GM10266 (cell line): Measurements from ENCODE around the gene HDLBP.

Experiments used
- DNase-seq: peaks from one replicate; pipeline ENCODE4 v3.0.0; 2012; ENCODE audit errors: extremely low spot score
- TF ChIP-seq, protein P1 (sequence below): IDR thresholded peaks from 2 replicates; pipeline ENCODE4 v1.5.1; 2012; ENCODE audit warnings: mild to moderate bottlenecking, low read depth; ENCODE audit not compliant: control insufficient read depth, insufficient read depth; ENCODE audit errors: missing control alignments

HDLBP gene

DNA sequence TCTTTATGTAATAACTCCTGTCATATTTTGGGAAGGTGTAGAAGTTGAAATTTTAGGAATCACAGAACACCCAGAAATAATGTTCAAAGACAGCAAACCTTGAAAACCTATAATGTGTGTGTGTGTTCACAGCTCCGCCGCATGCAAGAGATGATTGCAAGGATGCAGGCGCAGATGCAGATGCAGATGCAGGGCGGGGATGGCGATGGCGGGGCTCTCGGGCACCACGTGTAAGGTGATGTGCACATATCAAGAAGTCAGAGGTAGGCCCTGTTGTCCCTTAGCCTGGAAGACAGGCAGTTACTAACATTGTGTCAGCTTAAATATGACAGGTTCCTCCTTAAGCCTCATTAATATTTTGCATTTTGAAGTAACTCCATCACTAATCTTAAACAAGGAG is 34.5 kb upstream of the HDLBP start:
- TF ChIP-seq, protein P1, sequence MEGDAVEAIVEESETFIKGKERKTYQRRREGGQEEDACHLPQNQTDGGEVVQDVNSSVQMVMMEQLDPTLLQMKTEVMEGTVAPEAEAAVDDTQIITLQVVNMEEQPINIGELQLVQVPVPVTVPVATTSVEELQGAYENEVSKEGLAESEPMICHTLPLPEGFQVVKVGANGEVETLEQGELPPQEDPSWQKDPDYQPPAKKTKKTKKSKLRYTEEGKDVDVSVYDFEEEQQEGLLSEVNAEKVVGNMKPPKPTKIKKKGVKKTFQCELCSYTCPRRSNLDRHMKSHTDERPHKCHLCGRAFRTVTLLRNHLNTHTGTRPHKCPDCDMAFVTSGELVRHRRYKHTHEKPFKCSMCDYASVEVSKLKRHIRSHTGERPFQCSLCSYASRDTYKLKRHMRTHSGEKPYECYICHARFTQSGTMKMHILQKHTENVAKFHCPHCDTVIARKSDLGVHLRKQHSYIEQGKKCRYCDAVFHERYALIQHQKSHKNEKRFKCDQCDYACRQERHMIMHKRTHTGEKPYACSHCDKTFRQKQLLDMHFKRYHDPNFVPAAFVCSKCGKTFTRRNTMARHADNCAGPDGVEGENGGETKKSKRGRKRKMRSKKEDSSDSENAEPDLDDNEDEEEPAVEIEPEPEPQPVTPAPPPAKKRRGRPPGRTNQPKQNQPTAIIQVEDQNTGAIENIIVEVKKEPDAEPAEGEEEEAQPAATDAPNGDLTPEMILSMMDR = no peak
- no peak for DNase-seq

DNA sequence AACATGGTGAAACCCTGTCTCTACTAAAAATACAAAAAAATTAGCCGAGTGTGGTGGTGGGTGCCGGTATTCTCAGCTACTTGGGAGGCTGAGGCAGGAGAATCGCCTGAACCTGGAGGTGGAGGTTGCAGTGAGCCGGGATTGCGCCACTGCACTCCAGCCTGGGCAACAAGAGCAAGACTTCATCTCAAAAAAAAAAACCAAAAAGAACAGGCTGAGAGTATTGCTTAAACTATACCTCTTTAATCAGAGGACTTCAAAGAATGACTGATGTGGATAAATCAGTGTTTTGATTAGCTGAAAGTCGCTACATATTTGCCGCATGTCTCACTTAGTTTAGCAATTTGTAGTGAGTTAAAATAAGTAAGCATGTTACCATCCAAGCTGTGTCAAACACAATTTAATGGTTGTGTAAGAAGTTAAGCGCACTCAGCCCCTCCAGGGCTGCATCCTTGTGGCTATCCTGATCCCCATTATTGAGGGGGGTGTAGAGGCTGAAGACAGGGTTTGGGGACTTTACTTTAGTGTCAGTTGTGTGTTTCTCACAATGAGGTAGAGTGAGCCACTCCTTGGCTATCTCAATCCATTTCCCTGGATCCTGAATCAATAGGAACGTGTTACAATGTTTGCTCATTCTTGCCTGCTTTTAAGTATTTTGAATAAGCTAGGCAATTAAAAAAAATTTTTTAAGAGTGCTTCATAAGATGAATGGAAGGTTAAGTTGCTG is 29.6 kb upstream of the HDLBP start:
- TF ChIP-seq, protein P1 = no peak
- DNase-seq = no peak

DNA sequence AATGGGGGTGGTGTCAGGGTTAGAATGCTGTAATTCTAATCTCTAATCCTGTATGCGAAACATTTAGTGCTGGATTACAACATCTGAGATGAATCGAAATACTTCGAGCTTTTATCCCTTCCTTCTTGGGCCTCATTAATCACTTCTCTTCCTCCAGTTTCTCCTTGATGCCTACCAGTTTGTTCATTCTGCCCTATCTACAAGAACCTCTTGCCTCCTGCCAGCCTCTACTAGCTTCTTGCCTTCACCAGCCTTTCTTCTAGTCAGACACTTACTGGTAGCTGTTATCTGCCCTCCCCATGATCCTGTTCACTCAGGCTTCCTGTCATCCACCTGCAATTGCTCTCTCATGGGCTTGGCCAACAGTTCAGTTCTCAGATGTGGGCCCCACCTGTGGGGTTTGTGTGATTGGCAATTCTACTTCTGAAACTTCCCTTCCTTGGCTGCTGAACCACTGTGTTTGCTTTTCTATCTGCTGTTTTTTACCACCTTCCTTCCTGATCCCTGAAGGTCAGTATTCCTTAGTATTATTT is 25.2 kb upstream of the HDLBP start:
- no peak for DNase-seq

DNA sequence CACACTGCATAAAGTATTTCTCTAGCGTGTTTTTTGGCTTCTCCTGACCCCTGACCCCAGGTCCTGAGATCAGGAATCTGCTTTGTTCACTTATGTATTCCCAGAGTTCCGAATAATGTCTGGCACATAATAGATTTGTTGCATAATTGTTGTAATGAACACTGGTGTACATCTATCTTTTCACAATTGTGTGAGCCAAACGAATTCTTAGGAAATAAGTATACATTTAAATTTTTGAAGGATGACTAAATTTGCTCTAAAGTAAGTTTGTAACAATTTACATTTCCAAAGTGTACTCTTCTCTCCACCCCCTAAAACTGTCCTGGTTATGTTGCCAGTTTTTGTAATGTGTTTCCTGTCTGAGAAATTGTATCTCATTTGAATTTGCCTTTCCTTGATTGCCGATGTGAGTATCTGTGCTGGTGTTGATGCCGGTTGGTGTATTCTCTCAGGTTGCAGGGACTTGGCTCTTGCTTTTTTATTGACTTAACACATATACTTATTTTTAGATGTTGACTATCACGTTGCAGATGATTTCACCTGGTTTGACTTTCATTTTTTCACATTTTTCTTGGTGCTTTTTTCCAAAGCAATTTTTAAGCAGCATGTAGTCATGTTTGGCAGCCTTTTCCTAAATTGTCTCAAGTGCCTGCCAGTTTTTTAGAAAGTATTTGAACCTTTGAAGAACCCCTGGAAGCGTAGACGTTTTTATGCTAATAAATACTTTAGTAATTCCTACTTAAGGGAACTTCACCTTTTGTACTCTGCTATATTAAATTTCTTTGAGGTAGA is 24.6 kb upstream of the HDLBP start:
- no peak for DNase-seq
- TF ChIP-seq, protein P1 = no peak

More for the DNA sequence above, 25.2 kb upstream of the HDLBP start:
- TF ChIP-seq, protein P1 = no peak

DNA sequence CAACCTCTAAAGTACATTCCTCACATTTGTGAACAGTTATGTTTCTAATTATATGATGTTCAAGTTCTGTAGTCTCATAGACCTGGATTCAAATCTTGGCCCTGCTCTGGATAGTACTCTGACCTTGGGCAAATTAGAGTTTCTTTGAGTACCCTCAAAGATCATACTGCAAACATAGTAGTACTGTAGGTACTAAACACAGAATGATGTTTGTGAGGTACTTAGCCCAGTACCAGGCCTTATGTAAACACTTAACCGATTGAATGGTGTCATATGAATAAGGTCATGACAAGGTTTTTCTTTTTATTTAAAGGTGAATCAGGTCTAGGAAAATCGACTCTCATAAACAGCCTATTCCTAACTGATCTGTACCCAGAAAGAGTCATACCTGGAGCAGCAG is 19.3 kb upstream of the HDLBP start:
- no peak for DNase-seq
- TF ChIP-seq, protein P1 = no peak

DNA sequence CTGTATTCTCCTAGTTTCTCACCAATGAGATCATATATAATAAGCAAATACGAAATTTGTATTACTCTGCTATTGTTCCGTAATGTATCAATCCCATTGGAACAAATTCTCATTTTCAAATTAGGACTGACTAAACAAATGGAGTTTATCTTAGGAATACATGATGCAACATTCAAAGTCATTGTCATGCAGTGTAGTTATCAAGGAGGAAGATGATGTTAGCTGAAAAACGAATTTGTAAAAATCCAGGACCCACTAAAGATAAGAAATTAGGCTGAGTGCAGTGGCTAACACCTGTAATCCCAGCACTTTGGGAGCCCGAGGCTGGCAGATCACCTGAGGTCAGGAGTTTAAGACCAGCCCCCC is 15.1 kb upstream of the HDLBP start:
- TF ChIP-seq, protein P1 = no peak

More for the DNA sequence above, 15.1 kb upstream of the HDLBP start:
- DNase-seq = no peak
